Activated CD8-positive, alpha-beta T cell treated with anti-CD3 and anti-CD28 coated beads for 36 hours (primary cell): ENCODE data around the gene PPP1R17. TPM values are rescaled to one million over a fixed set of nuclear protein-coding genes. Genes with fewer than 3 reads are reported as not detected.

ENCODE experiments used
- ATAC-seq: fragments of 200-7000 bp; cut with Tn5 transposase; one replicate; pipeline ENCODE4 v1.10.0; 2021; ENCODE audit warnings: mild to moderate bottlenecking, moderate library complexity
- CTCF ChIA-PET: fragments of 350-600 bp; sonication (Branson Sonifier 250); formaldehyde crosslinking; loops from one replicate; lab custom pipeline; 2021; ENCODE audit warnings: antibody characterized with exemption; lab: Charles Lee
- POLR2A ChIA-PET: fragments of 350-600 bp; sonication (Branson Sonifier 250); formaldehyde crosslinking; loops from one replicate; lab custom pipeline; 2021; ENCODE audit warnings: antibody characterized with exemption; lab: Charles Lee
- DNase-seq: peaks from one replicate; pipeline ENCODE4 v3.0.0-alpha.2; 2020
- H3K27ac Mint-ChIP-seq: one replicate; pipeline ENCODE4 v1.8.0; 2021; ENCODE audit warnings: mild to moderate bottlenecking, mixed read lengths
- H3K27me3 Mint-ChIP-seq: one replicate; pipeline ENCODE4 v1.8.0; 2021; ENCODE audit warnings: mixed read lengths
- H3K36me3 Mint-ChIP-seq: one replicate; pipeline ENCODE4 v1.8.0; 2021; ENCODE audit warnings: low read depth, mixed read lengths
- H3K4me1 Mint-ChIP-seq: one replicate; pipeline ENCODE4 v1.8.0; 2021; ENCODE audit warnings: low read depth, mixed read lengths
- H3K4me3 Mint-ChIP-seq: one replicate; pipeline ENCODE4 v1.8.0; 2021; ENCODE audit warnings: mild to moderate bottlenecking, moderate library complexity, mixed read lengths
- H3K9me3 Mint-ChIP-seq: one replicate; pipeline ENCODE4 v1.8.0; 2021; ENCODE audit warnings: mixed read lengths
- CTCF ChIP-seq: fragments of 200-600 bp; IDR thresholded peaks from one replicate; pipeline ENCODE4 v1.8.0; 2022; ENCODE audit warnings: antibody characterized with exemption, mild to moderate bottlenecking
- intact Hi-C: fragments of 100-400 bp; cut with micrococcal nuclease; formaldehyde crosslinking; loops from one replicate; pipeline ENCODE4 v1.10.0; 2022
- total RNA-seq, 2 experiments: library from RNA; stranded (reverse); gene quantifications; one replicate each; pipeline ENCODE4 v1.2.3, GENCODE V29; 2021

The PPP1R17 gene
- total RNA-seq = not detected

GRCh38 chr7:31687024-31687748 lies at the start of gene PPP1R17:
Gene PPP1R17, plus strand, starts transcription at chr7:31687215. Its CDS starts 5,227 bp downstream, at chr7:31692442.
- intact Hi-C loops = no loop called here
- no peaks in the 10 kb centered on the region for H3K9me3 Mint-ChIP-seq
- CTCF ChIA-PET = no interaction called here
- no peak within 1 kb of the TSS for H3K27ac Mint-ChIP-seq
- H3K36me3 Mint-ChIP-seq = no peaks in the 10 kb centered on the region
- H3K27me3 Mint-ChIP-seq = no peaks in the 10 kb centered on the region
- DNase-seq (no peak), ATAC-seq (no peak)
- H3K4me3 Mint-ChIP-seq = no peak within 1 kb of the TSS
- POLR2A ChIA-PET = no interaction called here
- H3K4me1 Mint-ChIP-seq = no peaks in the 10 kb centered on the region
- no peak for TF ChIP-seq CTCF

DNA sequence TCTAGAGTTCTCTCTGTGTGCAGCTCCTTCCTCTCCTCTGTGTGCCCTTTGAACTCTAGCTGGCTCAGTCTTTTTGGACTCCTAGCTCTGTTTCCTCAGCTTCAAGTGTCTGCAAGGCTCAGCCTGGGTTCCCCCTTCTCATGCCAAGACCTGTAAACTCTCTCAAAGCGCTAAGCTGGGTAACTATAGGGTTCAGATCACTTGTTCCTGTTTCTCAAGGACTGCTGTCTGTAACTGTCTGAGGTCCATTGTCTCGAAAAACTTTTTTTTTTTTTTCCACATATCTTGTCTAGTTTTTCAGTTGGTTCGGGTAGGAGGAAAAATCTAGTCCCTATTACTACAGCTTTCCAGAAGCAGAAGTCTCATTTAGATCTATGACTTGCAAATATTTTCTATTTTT lies 46.6 kb upstream of the PPP1R17 start:
- ChIA-PET POLR2A (no interaction called here), CTCF (no interaction called here)
- DNase-seq (no peak), ATAC-seq (no peak)
- Mint-ChIP-seq H3K27ac (no peak overlapping the region), H3K4me1 (no peaks in the 10 kb centered on the region), H3K36me3 (no peaks in the 10 kb centered on the region), H3K4me3 (no peak overlapping the region), H3K27me3 (no peaks in the 10 kb centered on the region), H3K9me3 (peaks cover 3% of the 10 kb centered on the region)
- intact Hi-C loops = no loop called here
- TF ChIP-seq CTCF = no peak

DNA sequence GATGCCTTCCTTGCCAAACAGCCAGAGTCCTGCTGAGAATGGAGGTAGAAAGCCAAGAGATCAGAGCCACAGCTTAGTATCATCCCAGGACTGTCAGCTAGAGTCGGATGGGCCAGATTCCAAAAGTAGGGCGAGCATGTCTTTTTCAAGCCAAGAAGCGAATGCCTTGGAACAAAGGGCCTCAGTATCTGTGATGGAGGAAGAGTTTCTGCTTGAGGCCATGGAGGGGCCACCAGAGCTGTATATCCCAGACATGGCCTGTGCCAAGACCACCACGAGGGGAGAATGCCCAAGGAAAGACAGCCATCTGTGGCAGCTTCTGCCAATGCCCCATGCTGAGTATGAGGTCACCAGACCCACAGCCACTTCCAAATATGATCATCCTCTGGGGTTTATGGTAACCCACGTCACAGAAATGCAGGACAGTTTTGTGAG lies 44.3 kb upstream of the PPP1R17 start:
- CTCF ChIA-PET = no interaction called here
- DNase-seq (no peak), ATAC-seq (no peak)
- H3K4me1 Mint-ChIP-seq = no peaks in the 10 kb centered on the region
- H3K36me3 Mint-ChIP-seq = no peaks in the 10 kb centered on the region
- H3K4me3 Mint-ChIP-seq = no peak overlapping the region
- TF ChIP-seq CTCF = no peak
- peaks cover 2% of the 10 kb centered on the region for H3K9me3 Mint-ChIP-seq
- no peaks in the 10 kb centered on the region for H3K27me3 Mint-ChIP-seq
- POLR2A ChIA-PET = no interaction called here
- H3K27ac Mint-ChIP-seq = no peak overlapping the region
- intact Hi-C loops = no loop called here

DNA sequence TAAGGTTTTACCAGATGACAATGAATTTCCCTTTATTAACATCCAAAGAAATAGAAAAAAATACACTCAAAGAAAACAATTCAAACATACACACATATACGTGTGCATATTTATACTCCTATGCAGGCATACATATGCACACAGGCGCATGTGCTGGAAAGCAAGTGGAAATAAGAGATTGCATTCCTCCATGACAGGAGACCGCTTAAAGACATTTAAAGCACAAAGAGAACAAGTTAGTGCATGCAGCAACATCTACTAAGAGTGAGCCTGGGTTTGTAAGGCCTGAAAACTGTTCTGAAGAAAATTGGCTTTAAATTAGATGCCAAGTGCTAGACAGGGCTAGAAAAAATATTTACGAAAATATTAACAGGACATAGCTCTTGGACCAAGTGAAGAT lies 40.1 kb upstream of the PPP1R17 start:
- Mint-ChIP-seq H3K4me1 (no peaks in the 10 kb centered on the region), H3K27me3 (no peaks in the 10 kb centered on the region), H3K36me3 (no peaks in the 10 kb centered on the region), H3K9me3 (peaks cover 2% of the 10 kb centered on the region), H3K27ac (no peak overlapping the region), H3K4me3 (no peak overlapping the region)
- intact Hi-C loops = no loop called here
- no peak for DNase-seq
- no peak for TF ChIP-seq CTCF
- POLR2A ChIA-PET = no interaction called here
- no peak for ATAC-seq
- CTCF ChIA-PET = no interaction called here

DNA sequence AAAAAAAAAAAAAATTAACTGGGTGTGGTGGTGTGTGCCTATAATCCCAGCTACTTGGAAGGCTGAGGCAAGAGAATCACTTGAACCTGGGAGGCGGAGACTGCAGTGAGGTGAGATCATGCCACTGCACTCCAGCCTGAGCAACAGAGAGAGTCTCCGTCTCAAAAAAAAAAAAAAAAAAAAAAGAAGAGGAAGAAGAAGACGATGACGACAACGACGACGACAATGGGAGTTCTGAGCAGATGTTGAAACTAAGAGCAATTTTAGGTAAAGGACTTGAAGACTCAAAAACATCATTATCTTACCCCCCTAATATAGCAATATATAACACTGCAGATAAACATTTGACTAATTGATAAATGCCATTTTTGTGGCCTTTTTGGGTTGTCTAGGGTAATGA lies 39.5 kb upstream of the PPP1R17 start:
- no peak for TF ChIP-seq CTCF
- CTCF ChIA-PET = no interaction called here
- intact Hi-C loops = no loop called here
- Mint-ChIP-seq H3K9me3 (peaks cover 1% of the 10 kb centered on the region), H3K36me3 (no peaks in the 10 kb centered on the region), H3K4me1 (no peaks in the 10 kb centered on the region), H3K4me3 (no peak overlapping the region), H3K27ac (no peak overlapping the region), H3K27me3 (no peaks in the 10 kb centered on the region)
- DNase-seq (no peak), ATAC-seq (no peak)
- POLR2A ChIA-PET = no interaction called here
